Lower leg skin (tissue), 4 donors: ENCODE data around the gene NTSR1. TPM values are rescaled to one million over a fixed set of nuclear protein-coding genes. Genes with fewer than 3 reads are reported as not detected.

Source experiments
- DNase-seq, 2 donors: peaks; one replicate each; pipeline ENCODE4 v3.0.0-alpha.2; 2019; ENCODE audit warnings: low spot score in 2 of 2
- H3K4me3 ChIP-seq: fragments of 200-600 bp; sonication (generic); 2 replicates; pipeline ENCODE4 v1.5.1; 2017; ENCODE audit warnings: mild to moderate bottlenecking, low read depth; ENCODE audit not compliant: poor library complexity, severe bottlenecking
- POLR2A ChIP-seq, 2 donors: fragments of 450-650 bp; IDR thresholded peaks; one replicate each; pipeline ENCODE4 v1.6.1; 2016 to 2017; ENCODE audit warnings: antibody characterized with exemption in 2 of 2, mild to moderate bottlenecking in 1 of 2, moderate library complexity in 1 of 2
- WGBS, 2 donors: methylation state at CpG; one replicate each; pipeline ENCODE4 v1.1.5; 2018; 5-methylcytosine and 5-hydroxymethylcytosine counted together
- intact Hi-C: fragments of 100-400 bp; cut with DNase I; formaldehyde crosslinking; loops from one replicate; pipeline ENCODE4 v1.15.0; 2023; ENCODE audit warnings: low total_unique reads
- total RNA-seq, 4 donors: library from RNA; depleted of rRNA; stranded (reverse); fragments of >200 nt; gene quantifications; one replicate each; pipeline ENCODE4 v1.1.0, GENCODE V29; 2016
- TF ChIP-seq, protein P1 (sequence below), 3 donors: fragments of 450-650 bp; IDR thresholded peaks; one replicate each; pipeline ENCODE4 v1.5.1; 2016; ENCODE audit warnings: antibody characterized with exemption in 3 of 3, mild to moderate bottlenecking in 3 of 3, moderate library complexity in 2 of 3

Gene NTSR1
- total RNA-seq, 4 donors from 2014 or later = 0.07 to 0.61 (median 0.13) TPM; not detected in 1

- no peak for TF ChIP-seq POLR2A (IDR thresholded peaks at IDR 0.05)
- TF ChIP-seq, protein P1, sequence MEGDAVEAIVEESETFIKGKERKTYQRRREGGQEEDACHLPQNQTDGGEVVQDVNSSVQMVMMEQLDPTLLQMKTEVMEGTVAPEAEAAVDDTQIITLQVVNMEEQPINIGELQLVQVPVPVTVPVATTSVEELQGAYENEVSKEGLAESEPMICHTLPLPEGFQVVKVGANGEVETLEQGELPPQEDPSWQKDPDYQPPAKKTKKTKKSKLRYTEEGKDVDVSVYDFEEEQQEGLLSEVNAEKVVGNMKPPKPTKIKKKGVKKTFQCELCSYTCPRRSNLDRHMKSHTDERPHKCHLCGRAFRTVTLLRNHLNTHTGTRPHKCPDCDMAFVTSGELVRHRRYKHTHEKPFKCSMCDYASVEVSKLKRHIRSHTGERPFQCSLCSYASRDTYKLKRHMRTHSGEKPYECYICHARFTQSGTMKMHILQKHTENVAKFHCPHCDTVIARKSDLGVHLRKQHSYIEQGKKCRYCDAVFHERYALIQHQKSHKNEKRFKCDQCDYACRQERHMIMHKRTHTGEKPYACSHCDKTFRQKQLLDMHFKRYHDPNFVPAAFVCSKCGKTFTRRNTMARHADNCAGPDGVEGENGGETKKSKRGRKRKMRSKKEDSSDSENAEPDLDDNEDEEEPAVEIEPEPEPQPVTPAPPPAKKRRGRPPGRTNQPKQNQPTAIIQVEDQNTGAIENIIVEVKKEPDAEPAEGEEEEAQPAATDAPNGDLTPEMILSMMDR (IDR thresholded peaks at IDR 0.05) = no peak
- WGBS, 2 donors = 75 to 78% methylated on average over 26 to 27 of the region's 27 CpGs
- peak in 1 of 2 donors; percentile 61 for DNase-seq
- intact Hi-C loops = no loop called here
- no peak overlapping the region for H3K4me3 ChIP-seq
These were observed 24.3 kb downstream of the NTSR1 start for GRCh38 chr20:62732842-62733525.

GRCh38 chr20:62733526-62733842, 24.8 kb downstream of the NTSR1 start:
- DNase-seq = no peak
- TF ChIP-seq, protein P1 (IDR thresholded peaks at IDR 0.05) = no peak
- no peak for TF ChIP-seq POLR2A (IDR thresholded peaks at IDR 0.05)
- intact Hi-C loops = no loop called here

GRCh38 chr20:62733891-62734290, 25.3 kb downstream of the NTSR1 start:
- TF ChIP-seq, protein P1 (IDR thresholded peaks at IDR 0.05) = no peak
- TF ChIP-seq POLR2A (IDR thresholded peaks at IDR 0.05) = no peak
- 80 to 88% methylated on average over 18 of the region's 18 CpGs for WGBS, 2 donors
- peak in 1 of 2 donors; percentile 81 for DNase-seq
- intact Hi-C loops = no loop called here
- H3K4me3 ChIP-seq = no peak overlapping the region

More at GRCh38 chr20:62733526-62733842, 24.8 kb downstream of the NTSR1 start:
- H3K4me3 ChIP-seq = no peak overlapping the region

DNA sequence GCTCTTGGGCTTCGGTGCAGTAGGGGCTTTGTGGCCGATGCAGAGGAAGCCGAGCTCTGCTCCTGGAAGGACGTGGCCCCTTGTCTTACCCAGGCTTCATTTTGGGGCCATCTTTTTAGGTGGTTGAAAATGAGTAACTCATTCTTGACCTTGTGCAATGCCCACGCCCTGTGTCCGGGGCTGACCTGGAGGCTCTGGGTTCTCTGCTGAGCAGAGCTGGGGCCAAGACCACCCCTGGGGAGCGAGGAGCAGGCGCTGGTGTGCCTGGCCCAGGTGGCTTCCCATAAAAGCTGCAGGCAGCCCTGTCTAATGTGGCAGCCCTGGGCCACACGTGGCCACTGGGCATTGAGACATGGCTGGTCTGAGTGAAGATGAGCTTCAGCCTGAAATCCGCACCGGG, 25.7 kb downstream of the NTSR1 start:
- no peak overlapping the region for H3K4me3 ChIP-seq
- peak in 1 of 2 donors; percentile 40 for DNase-seq
- intact Hi-C loops = no loop called here
- TF ChIP-seq POLR2A (IDR thresholded peaks at IDR 0.05) = no peak
- TF ChIP-seq, protein P1 (IDR thresholded peaks at IDR 0.05) = no peak
- 88 to 89% methylated on average over 11 of the region's 11 CpGs for whole genome bisulfite sequencing, 2 donors

DNA sequence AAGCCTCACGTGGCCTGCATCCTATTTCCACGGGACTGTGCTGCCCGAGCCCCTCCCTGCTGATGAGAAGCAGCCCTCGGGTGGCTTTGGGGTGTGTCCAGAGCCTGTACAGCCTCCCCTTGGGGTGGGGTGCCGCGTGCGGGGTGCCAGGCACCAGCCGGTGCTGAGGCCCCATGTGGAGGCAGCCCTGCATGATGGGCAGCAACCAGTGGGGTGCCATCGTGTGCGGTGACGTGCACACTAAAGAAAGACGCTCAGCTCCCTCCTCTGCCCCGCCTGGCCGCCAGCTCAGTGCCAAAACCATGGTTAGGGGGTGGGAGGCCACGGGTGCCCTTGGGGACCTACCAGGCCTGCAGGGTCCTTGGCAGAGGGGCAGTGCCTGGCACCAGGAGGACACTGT, 26.2 kb downstream of the NTSR1 start:
- intact Hi-C loops = no loop called here
- no peak for TF ChIP-seq POLR2A (IDR thresholded peaks at IDR 0.05)
- TF ChIP-seq, protein P1 (IDR thresholded peaks at IDR 0.05) = no peak
- no peak overlapping the region for H3K4me3 ChIP-seq
- DNase-seq = peak in 1 of 2 donors; percentile 78
- 37 to 51% methylated on average over 12 to 15 of the region's 15 CpGs for whole genome bisulfite sequencing, 2 donors

- intact Hi-C loops = no loop called here
- no peak overlapping the region for H3K4me3 ChIP-seq
- WGBS, 2 donors = 46 to 52% methylated on average over 15 to 17 of the region's 19 CpGs
- DNase-seq = peak in 1 of 2 donors; percentile 79
- TF ChIP-seq, protein P1 (IDR thresholded peaks at IDR 0.05) = no peak
These were observed 26.7 kb downstream of the NTSR1 start for GRCh38 chr20:62735331-62735821.
